Measurements from ENCODE around the gene AKR1C2. TPM values are rescaled to one million over a fixed set of nuclear protein-coding genes. Genes with fewer than 3 reads are reported as not detected.
"Not testable (repeated sequence)": the region's sequence is repeated elsewhere in the genome, so short reads cannot be mapped to it uniquely, and the experiment has no call there.

AKR1C2 gene
- total RNA-seq, 1 donor from 2014 or later, result 25.5 TPM

- intact Hi-C loops (cut with DNase I); DNase-seq; ATAC-seq (ENCODE audit: poor library complexity): not testable (repeated sequence)
Observed at GRCh38 chr10:5004030-5004385, 351 bp upstream of the AKR1C2 start.

DNA sequence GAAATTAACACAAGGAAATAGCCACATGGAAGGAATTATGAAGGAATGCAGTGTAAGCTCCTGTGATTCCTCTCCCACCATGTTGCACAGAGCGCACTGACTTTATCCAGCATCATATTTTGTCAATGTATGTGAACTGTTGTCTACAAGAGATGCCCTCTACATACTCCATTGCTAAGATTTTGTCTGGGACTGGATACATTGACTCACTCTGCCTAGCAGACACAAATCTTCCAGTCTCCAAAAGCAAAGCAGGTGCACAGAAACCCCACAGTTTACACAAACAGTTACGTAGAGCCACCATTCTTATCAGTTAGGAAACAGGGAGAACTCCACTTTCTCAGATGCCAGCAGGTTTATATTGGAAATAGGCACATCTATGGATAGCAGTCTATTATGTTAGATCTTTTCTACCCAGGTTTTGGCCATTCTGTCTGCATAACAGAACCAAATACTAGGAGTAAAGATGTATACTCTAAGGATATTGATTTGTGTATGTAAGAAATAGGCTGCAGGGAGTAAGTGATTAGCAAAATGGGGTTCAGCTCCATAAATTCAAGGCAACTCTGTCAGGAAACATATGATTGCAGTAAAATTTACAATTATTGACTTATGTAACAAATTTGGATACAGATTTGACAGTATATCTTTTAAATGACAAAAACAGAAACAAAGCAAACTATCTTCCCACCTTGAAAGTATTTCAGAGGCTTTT is 1.5 kb downstream of the AKR1C2 start:
- DNase-seq (no peak), ATAC-seq (ENCODE audit: poor library complexity) (no peak)
- intact Hi-C loops (cut with DNase I), result no loop called here

DNA sequence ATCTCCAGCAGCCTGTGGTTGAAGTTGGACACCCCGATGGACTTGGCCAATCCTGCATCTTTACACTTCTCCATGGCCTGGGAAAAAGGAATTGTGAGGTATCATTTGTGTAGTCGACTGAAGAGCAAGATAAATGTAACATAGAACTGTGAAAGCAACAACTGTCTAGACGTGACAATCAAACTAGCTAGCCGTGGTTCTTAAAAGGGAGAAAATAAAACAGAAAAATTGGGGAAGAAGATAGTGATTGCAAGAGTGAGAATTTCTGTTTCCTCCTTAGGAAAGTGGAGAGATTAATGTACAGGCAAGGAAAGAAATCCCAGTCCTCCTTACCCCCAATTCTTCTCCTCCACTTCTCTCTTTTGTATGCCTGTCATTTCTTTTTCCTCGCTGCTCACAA is 5.0 kb downstream of the AKR1C2 start:
- DNase-seq (no peak), ATAC-seq (ENCODE audit: poor library complexity) (no peak)
- intact Hi-C loops (cut with DNase I), result no loop called here

GRCh38 chr10:4994260-4994659 is 9.4 kb downstream of the AKR1C2 start:
- DNase-seq; intact Hi-C loops (cut with DNase I); ATAC-seq (ENCODE audit: poor library complexity): not testable (repeated sequence)

- ATAC-seq (ENCODE audit: poor library complexity); intact Hi-C loops (cut with DNase I); DNase-seq: not testable (repeated sequence)
Observed at GRCh38 chr10:4992564-4992963, 11.1 kb downstream of the AKR1C2 start.

DNA sequence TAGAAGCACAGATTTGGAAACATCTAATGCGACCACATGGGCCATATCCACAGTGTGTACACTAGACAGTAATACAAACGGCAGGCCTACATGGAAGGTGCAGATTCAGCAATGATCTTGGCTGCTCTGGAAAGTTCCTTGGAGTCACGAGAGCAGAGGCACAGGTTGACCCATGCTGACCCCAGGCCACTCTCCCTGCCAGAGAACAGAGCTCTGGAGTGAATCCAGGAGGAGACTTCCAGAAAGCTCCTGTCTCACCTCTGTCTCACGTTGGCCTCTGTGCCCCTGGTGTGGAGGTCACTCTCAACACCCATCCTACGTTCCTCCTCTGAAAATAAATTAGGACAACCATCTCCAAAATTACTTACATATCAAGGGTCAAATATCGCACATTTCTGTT is 12.2 kb downstream of the AKR1C2 start:
- DNase-seq; intact Hi-C loops (cut with DNase I); ATAC-seq (ENCODE audit: poor library complexity): not testable (repeated sequence)

GRCh38 chr10:4990217-4990616 is 13.4 kb downstream of the AKR1C2 start:
- no peak for DNase-seq
- ATAC-seq (ENCODE audit: poor library complexity), result no peak
- intact Hi-C loops (cut with DNase I), result no loop called here

GRCh38 chr10:4988000-4988641 is 15.5 kb downstream of the AKR1C2 start:
- DNase-seq; ATAC-seq (ENCODE audit: poor library complexity); intact Hi-C loops (cut with DNase I): not testable (repeated sequence)

- DNase-seq (no peak), ATAC-seq (ENCODE audit: poor library complexity) (peak; percentile 66)
- intact Hi-C loops (cut with DNase I), result loop anchor here (5.0 kb wide), 1 partner anchor 138 kb away; no protein-coding TSS in a partner anchor
Observed at GRCh38 chr10:4984971-4985594, 18.6 kb downstream of the AKR1C2 start.

- ATAC-seq (ENCODE audit: poor library complexity) (no peak), DNase-seq (no peak)
- intact Hi-C loops (cut with DNase I), result loop anchor here (5.0 kb wide), 1 partner anchor 137 kb away; no protein-coding TSS in a partner anchor
Observed at GRCh38 chr10:4984223-4984622, 19.4 kb downstream of the AKR1C2 start.

DNA sequence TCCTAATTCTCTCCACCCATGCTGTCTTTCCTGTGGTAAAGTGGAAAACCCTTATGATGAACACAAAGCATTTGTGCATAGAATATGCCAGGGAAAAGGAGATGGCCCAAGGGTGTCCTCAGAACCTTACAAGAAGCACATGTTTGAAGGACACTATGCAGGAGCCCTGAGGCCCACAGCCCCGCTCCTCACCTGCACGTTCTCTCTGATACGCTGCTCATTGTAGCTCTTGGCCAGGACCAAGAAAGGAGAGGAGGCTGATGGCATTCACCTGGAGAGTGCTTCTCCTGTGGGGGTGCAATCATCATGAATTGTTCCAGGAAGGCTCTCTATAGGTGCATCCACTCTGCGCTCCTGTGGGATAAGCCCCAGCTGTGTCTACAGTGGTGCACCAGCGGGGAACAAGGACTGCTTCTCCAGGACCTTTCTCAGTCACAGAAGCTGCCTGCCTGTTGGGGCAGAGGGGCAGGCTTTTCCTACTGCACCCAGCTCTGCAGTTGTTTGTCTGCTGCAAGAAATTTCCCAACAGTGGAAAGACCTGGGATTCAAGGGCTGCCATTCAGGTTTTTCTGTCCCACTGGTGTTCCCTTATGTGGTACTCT is 19.9 kb downstream of the AKR1C2 start:
- DNase-seq (no peak), ATAC-seq (ENCODE audit: poor library complexity) (no peak)
- intact Hi-C loops (cut with DNase I), result loop anchor here (5.0 kb wide), 1 partner anchor 136 kb away; no protein-coding TSS in a partner anchor

GRCh38 chr10:4982764-4983226 is 20.9 kb downstream of the AKR1C2 start:
- DNase-seq, result no peak
- intact Hi-C loops (cut with DNase I), result loop anchor here (5.0 kb wide), 1 partner anchor 135 kb away; no protein-coding TSS in a partner anchor
- ATAC-seq (ENCODE audit: poor library complexity), result peak; percentile 35

DNA sequence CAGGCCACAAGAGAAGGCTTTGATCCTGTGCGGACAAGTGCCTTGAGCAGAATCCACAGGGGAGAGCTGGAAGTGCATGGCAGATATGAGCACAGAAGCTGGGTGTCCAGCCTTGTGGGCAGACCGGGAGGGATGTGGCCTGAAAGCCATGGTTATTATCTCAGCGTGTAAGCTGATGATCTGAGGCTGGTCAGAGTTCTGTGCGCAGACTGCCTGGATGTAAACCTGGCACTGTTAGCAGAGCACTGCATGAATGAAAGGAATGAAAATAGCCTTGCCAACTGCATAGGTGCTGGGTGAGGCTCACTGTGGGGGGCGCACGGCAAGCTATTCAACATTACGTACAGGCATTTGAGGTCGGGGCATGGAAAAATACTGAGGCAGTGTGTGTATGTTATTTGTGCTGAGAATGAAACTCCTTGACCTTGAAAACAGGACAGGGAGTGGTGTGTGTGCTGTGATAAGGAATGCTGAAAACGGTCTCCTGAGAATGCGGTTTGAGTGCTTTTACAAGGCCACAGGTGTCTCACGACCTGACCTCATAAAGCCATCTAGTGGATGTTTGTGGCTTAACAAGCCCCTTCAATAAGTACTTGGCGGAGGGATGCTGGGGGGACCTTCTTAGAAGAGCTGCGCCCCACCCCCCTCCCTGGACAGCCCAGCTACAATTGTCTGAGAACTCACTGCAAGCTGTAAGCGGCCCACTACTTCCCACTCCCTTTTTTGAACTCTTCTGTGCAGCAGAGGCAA is 21.8 kb downstream of the AKR1C2 start:
- ATAC-seq (ENCODE audit: poor library complexity), result peak; percentile 45
- intact Hi-C loops (cut with DNase I), result loop anchor here (5.0 kb wide), 1 partner anchor 135 kb away; no protein-coding TSS in a partner anchor
- DNase-seq, result no peak

DNA sequence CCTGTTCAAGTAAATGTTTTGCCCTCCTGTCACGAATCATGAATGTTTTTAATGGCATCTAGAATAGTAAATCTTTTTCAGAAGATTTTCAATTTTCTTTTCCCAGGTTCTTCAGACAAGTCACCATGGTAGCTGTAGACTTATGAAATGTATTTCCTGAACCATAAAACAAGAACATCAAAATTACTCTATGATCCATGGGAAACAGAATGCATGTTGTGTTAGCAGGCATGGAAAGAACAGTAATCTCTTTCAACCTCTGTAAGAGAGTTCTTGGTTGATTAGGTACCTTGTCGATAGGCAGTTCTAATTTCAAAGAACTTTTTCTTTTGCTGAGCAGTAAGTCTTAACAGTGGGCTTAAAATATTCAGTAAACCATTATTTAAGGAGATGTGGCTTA is 22.9 kb downstream of the AKR1C2 start:
- intact Hi-C loops (cut with DNase I), result loop anchor here (5.0 kb wide), 1 partner anchor 133 kb away; no protein-coding TSS in a partner anchor
- ATAC-seq (ENCODE audit: poor library complexity) (no peak), DNase-seq (no peak)

DNA sequence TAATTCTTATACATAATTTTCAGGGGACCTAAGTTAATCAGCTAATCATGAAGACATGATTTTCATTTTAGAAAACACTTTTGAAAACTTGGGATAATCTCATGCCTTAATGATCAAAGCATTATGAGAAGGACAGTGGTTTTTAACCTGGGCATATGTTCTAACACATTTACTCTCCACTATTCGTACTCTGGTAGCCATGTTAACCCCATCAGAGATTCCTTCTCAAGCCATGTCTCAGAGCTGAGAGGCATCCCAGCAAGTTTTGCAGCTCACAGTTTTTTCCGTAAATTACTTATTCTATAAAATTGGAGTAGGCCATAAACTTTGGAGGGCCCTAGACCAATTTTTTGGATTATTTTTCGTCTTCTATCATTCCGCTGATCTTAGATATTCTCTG is 24.8 kb downstream of the AKR1C2 start:
- intact Hi-C loops (cut with DNase I), result no loop called here
- ATAC-seq (ENCODE audit: poor library complexity), result no peak
- DNase-seq, result no peak

DNA sequence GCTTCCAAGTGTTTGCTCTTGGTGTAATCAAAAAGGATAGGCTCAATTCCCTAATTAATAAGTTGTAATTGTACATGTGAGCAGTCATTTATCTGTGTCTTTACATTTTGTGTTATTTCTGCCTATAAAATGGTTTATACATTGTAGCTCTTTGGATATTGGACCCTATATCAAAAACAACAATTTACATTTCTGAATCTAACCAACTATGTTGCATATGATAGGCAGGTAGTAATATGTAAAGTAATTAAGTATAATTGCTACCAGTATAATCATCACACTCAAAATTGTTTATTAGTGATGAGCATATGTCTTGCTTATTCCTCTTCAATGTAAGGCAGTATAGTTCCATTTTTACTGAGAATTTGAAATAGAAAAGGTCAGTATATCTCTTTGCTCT is 26.6 kb downstream of the AKR1C2 start:
- DNase-seq, result no peak
- no peak for ATAC-seq (ENCODE audit: poor library complexity)
- intact Hi-C loops (cut with DNase I), result no loop called here

GRCh38 chr10:4974400-4974799 is 29.3 kb downstream of the AKR1C2 start:
- ATAC-seq (ENCODE audit: poor library complexity); DNase-seq; intact Hi-C loops (cut with DNase I): not testable (repeated sequence)

GRCh38 chr10:4973294-4973693 is 30.4 kb downstream of the AKR1C2 start:
- ATAC-seq (ENCODE audit: poor library complexity); DNase-seq; intact Hi-C loops (cut with DNase I): not testable (repeated sequence)

All from Right ventricle myocardium superior (tissue), 1 donor.